Erythroblast (primary cell): ENCODE measurements around the gene GRIP1.

Source experiments
- DNase-seq, 2 experiments: peaks; one replicate each; lab custom pipeline; 2025; lab: John Stamatoyannopoulos, UW
- GATA1 ChIP-seq: IDR thresholded peaks from 2 replicates; pipeline ENCODE4 v1.6.1; 2011; ENCODE audit warnings: low read depth, mild to moderate bottlenecking, control low read depth, low read length, moderate library complexity
- POLR2A ChIP-seq: IDR thresholded peaks from 2 replicates; pipeline ENCODE4 v1.6.1; 2011; ENCODE audit warnings: mild to moderate bottlenecking, low read length

Gene GRIP1

GRCh38 chr12:66392266-66392915 is 286.5 kb downstream of the GRIP1 start:
- TF ChIP-seq GATA1: no peak
- no peak for TF ChIP-seq POLR2A
- no peak for DNase-seq

- no peak for DNase-seq
- no peak for TF ChIP-seq POLR2A
- TF ChIP-seq GATA1: no peak
These were observed 290.4 kb downstream of the GRIP1 start for GRCh38 chr12:66388517-66388916.

DNA sequence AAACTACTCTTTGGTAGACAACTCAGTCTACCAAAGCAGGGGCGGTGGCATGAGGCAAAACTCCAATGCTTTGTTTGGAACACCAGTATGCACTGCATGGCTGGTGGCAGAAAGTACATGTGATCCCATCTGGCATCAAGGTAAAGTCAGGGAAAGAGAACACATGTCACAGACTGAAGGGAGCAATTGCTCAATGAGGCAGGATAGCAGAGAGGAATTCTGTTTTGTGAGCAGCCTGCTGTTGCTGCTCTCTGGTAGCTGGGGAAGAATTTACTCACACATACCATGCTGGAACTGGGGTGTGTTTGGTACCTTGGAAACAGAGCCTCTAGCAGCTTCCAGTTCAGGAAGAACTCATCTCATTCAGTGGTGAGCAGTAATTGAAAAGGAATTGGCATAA is 291.8 kb downstream of the GRIP1 start:
- DNase-seq: no peak
- TF ChIP-seq GATA1 (no peak), POLR2A (no peak)

- TF ChIP-seq GATA1 (no peak), POLR2A (no peak)
These were observed 297.9 kb downstream of the GRIP1 start for GRCh38 chr12:66380769-66381535.

GRCh38 chr12:66379616-66380015 is 299.3 kb downstream of the GRIP1 start:
- TF ChIP-seq POLR2A (no peak), GATA1 (no peak)
- no peak for DNase-seq

More at GRCh38 chr12:66380769-66381535, 297.9 kb downstream of the GRIP1 start:
- no peak for DNase-seq

- TF ChIP-seq GATA1: no peak
- no peak for TF ChIP-seq POLR2A
These were observed 303.3 kb downstream of the GRIP1 start for GRCh38 chr12:66375560-66375959.

DNA sequence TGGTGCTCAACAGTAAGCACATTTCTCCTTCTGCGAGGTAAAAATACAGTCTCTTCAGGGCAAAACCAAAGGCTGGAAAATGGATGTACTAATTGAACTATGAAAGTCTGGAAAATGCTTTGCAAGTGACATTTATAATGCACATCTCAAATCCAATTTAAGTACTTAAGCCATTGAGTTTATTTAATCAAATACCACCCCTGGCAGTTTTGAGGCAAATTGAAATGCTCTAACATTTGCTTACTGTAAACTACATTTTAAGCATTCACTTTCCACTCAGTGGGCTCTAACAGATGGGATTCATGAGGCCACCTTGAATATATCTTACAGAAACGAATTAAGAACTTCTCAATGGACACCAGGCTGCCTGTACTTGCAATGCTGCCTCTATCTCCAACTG is 306.9 kb downstream of the GRIP1 start:
- no peak for TF ChIP-seq POLR2A
- TF ChIP-seq GATA1: no peak
- no peak for DNase-seq

More at GRCh38 chr12:66375560-66375959, 303.3 kb downstream of the GRIP1 start:
- no peak for DNase-seq

- peak in 1 of 2 experiments; percentile 6 for DNase-seq
- TF ChIP-seq POLR2A: no peak
- no peak for TF ChIP-seq GATA1
These were observed 311.7 kb downstream of the GRIP1 start for GRCh38 chr12:66367015-66367667.

DNA sequence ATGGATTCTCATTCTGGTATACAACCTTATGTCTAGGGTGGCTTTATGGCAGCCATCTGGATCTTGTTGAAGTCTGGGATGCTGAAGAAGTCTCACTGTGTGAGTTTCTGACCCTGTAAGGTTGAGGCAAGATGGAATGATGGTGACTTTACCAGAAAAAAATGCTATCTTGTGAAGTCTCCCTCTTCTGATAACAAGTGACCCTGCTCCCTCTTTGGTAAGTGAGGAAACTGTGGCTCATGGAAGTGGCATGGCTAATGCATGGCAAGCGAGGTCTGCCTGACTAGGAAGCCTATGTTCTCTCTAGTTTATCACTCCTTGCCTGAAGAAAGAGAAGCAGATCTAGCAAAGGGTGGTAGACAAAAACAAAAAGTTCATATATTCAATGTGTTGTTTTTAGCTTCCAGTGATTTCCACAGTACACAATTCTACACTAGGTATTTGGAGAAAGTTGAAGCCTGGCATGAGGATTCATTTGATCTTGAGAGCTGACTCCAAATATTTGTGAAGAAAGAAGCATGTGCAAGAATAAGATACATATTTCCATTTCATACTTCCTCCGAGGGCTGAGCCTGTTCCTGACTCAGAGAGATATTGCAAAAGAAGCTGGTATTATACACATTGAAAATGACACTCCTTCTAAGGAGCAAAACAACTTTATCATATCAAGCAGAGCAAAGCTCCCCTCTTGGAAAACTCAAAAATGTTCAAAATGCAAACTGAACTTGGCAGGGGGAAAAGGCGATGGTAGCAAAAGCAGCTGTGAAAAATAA is 313.0 kb downstream of the GRIP1 start:
- no peak for TF ChIP-seq POLR2A
- TF ChIP-seq GATA1: no peak
- no peak for DNase-seq

DNA sequence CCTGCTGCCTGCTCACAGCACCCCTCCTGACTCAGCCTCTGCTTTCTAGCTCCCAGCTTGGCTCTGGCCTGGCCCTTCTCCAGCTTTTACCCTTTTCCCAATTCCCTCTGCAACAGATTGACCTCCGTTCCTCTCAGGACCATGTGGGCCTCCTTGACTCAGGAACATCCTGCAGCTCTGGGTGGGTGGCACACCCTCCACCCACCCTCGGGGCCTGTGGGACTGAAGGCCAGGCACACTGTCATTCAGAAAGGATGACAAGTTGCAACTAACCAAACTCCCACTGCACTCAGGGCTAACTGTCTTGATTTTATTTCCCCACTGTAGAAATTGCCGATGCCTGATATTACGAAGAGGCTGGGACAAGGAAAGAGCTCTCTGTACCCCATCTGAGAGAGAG is 317.2 kb downstream of the GRIP1 start:
- no peak for DNase-seq
- no peak for TF ChIP-seq GATA1
- no peak for TF ChIP-seq POLR2A

DNA sequence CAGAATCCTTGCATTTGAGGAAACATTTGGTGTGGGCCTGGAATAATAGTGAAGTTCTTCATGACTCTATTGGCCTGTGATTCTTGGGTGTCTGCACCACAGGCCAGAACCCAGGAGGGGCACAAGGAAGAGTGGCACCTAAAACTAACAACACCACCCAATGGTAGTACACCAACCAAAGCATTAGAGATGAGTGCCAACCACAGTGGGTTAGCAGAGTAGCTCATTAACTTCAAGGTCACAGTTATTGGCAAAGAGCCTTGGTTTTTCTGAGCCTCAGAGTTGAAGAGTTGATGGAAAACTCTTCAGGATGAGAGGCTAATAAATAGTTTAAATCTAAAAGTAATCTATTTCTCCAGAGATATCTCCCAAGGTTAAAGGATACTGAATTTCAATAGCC is 319.6 kb downstream of the GRIP1 start:
- no peak for TF ChIP-seq POLR2A
- TF ChIP-seq GATA1: no peak
- DNase-seq: no peak

- TF ChIP-seq GATA1 (no peak), POLR2A (no peak)
- DNase-seq: no peak
These were observed 324.6 kb downstream of the GRIP1 start for GRCh38 chr12:66354291-66354690.

- DNase-seq: no peak
- TF ChIP-seq GATA1 (no peak), POLR2A (no peak)
These were observed 326.0 kb downstream of the GRIP1 start for GRCh38 chr12:66352899-66353298.
